NCI-H187 treated with DMSO at 0.1 percent for 48 hours (cell line): ENCODE measurements around the gene FCN2.

ENCODE experiments used
- DNase-seq: peaks from one replicate; lab custom pipeline; 2025; lab: John Stamatoyannopoulos, UW

The FCN2 gene

DNA sequence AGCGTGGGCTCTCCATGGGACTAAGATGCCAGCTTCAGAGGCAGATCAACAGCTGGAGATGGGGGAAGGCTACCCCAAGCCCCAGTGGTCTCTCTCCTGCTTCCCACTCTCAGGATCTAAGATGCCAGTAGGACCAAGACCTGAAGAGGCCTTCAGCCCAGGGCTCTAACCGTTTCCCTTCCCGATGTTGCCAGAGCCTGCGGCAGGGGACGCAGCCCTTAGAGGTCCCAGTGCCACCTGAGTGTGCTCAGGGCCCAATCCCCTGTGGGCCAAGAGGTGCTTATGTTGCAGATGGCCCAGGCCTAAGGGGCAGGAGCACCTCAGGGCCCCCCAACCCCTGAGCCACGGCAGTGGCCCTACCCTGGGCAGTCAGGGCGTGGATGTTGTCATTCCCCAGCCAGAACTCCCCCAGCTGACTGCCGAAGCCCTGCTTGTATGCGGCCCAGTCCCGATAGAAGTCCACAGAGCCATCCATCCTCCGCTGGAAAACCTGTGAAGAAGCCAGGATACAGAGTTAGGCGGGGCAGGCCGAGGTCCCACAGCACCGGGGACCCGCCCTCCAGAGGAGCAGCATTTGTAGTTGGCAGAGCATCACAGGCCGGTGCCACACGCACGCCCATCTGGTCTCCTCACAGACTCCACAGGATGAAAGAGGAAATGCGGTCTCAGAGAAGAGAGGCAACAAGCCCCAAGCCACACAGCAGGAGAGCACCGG lies 31.7 kb downstream of the FCN2 start:
- no peak for DNase-seq

DNA sequence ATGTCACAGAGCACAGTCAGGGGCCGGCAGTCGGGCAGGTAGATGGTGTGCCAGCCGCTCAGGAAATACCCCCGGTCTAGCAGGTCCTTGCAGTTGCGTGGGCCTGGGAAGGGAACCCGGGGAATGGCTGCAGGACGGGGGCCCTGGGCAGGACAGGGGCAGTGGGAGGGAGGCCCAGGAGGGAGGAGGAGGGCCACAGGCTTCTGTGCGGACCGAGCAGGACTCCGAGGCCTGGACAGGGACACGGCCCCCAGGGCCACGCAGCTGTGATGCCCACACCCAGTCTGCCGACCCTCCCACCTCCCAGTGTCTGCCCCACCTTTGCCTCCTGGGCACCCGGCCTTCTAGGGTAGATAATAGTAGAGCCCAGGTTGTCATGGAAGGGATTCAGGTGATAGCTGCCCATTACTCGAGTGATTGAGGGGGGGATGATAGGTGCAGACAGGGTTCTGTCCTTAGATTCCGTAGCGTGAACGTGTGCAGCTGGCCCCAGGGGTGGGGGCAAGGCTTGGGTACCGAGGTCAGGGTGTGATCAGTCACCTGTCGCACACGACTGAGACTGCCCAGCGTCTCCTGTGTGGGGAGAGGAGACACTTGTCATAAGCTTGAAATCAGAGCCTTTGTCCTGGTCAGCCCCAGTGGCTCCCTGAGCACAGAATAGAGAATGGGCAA lies 32.6 kb downstream of the FCN2 start:
- DNase-seq: no peak

DNA sequence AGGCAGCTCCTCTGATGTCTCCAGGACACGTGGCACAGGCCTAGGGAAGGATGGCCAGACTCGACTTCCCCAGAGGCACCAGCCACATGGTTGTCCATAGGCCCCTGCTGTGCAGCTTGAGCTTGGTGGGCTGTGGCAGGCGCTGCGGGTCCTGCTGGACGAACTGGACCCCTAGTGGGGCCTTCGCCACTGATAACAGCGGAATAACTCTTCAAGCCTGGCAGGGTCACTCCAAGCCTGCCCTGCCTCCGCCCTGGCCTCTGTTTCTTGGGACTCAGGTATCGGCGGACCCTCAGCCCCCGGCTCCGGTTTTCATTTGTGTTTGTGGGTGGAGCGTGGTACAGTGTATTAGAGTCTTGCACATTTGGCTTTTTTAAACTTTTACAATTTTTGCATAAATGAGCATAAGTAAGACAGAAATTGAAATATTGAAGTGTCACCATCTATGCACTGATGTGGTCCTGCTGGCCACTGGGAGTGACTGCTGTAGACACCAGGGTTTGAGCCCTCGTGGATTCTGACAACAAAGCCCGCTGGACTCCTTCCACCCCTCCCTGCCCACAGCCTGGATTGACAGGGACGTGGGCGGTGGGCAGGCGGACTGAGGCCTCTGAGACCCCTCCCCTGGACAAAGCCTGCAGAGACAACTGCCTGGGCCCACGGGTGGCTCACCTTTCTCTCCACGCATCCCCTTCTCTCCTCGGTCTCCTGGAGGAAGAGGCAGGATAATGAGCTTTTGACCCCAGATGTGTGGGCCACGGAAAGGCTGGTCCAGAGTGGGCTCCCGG lies 33.3 kb downstream of the FCN2 start:
- DNase-seq: no peak

DNA sequence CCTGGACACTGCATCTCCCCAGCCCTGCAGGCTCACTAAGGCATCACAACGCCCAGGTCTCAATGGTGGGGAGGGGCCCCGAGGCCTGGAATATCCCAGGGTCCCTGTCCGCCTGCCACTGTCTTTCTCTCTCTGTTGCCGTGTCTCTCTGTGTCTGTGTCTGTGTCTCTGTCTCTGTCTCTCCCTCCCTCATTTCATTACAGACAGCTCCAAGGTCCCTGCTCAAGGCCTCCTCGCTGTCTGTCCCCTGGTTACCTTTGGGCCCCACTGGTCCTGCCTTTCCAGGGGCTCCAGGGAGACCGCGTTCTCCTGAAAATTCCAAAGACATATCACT lies 33.9 kb downstream of the FCN2 start:
- DNase-seq: no peak

DNA sequence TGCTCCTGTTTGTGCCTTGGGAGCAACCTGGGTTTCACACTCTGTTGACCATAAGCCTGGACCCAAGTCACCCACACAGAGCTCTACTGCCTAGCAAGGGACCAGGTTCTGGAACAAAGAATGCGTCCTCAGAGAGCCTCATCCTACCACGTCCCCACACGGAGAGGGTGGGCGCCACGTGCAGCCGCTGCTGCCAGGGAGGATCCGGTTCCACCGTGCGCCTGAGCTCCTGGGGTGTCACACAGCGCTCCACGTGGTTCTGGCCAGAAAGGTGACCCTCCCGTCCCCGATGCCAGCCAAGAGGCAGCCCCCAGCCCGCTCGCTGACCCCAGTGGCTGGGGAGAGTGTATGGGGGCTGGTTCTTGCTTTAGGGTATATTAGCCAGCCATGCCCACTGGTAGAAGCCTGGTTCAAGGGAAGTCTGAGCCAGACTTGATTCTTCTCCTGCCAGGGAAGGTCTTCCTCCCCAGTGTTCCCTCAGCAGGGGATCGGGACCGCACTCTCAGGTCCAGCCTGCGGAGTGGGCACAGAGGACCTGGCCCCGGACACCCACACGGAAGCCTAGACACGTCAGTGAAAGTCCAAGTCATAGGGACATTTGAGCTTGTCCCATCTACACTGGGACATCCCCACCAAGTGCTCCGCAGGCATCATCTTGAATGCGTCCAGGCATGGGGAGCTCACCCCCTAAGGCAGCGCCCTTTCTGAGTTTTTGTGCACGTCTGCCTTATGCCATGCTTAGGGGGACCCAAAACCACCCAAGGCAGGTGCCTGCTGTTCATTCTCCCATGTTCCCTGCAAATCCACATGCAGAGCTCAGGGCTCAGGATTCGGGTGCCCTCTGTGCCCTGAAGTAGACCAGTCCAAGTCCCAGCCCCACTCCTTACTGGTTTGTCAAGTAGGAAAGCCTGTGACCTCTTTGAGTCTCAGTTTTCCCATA lies 34.7 kb downstream of the FCN2 start:
- no peak for DNase-seq

DNA sequence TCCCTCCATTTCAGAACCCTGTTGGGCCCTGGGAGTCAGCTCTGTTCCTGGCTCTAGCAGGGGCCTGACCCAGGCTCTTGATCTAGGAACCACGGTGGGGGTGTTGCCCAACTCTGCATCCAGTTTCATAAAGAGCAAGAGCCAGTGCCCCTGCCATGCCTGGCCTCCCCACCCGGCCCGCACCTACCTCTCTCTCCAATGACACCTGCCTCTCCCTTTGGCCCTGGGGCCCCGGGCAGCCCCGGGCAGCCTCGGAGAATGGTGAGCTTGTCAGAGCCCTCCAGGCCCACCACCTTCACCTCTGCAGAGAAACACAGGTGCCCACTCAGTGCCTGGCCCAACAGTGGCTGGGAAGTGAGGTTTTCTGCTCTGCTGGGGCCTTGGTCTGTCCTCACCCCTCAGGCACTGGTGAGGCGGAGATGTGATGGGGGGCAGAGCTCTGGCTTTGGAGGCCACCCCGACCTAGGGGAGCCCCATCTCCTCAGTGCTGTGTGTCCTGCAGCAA lies 35.6 kb downstream of the FCN2 start:
- no peak for DNase-seq

DNA sequence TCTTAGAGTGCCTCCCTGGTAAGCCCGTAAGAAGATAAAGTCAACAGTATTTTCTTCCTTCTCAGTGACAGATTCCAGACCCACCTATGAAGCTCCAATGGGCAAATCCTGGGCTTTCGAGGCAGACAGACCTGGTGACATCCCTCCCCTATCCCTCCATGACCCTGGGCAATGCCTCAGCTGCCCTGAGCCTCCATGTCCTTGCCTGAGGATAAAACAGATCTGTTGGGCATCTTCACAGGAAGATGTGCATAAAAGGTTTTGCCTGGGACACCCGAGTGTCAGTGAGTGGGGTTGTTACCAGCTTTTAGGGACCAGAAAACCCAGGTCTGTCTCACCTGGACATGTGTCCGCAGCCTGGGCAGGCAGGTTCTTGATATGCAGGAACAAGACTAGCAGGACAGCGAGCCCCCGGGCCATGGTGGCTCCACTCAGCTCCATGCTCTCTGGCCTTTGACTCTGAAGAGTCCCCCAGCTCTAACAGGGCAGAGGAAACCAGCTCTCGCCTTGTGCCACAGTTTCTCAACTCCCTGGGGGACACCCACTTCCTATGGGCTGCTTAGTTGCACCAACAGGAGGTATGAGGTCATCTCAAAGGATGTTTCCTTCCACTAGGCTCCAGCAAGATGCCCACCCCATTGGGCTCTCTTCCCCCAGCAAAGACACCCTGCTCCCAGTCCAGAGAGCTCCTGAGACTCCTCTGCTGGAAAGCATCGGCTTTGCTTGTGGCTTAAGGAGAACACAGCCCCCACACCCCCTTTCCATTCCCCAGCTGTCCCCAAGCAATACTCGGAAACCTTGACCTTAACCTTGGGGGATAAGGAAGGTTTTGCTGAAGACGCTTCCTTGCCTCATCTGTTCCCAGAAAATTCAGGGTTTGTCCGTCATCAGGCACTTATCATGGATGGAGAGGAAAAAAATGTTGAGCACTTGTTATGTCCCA lies 37.1 kb downstream of the FCN2 start, which contains the start of gene FCN1:
Gene FCN1, minus strand, starts transcription at position 482 of the 943 bp plus-strand sequence. Its CDS starts 41 bp downstream, at position 441.
- DNase-seq: no peak

DNA sequence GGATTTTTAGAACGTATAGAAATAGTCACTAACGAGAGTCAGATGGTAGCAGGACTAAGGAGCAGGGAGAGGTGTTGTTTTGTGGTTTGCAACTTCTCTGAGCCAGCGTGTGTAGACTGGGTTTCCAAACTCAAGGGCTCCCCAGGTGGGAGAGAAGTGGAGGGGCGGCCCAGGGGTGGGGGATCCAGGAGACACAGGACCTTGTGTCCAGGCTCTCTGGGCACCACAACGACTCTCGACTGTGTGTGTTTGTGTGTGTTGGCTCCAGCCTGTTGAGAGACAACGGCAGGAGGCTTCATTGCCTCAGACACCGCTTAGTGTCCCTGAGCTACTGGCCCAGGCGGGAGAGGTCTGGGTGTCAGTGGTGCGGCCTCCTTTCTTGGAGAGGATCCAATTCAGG lies 38.0 kb downstream of the FCN2 start:
- no peak for DNase-seq

DNA sequence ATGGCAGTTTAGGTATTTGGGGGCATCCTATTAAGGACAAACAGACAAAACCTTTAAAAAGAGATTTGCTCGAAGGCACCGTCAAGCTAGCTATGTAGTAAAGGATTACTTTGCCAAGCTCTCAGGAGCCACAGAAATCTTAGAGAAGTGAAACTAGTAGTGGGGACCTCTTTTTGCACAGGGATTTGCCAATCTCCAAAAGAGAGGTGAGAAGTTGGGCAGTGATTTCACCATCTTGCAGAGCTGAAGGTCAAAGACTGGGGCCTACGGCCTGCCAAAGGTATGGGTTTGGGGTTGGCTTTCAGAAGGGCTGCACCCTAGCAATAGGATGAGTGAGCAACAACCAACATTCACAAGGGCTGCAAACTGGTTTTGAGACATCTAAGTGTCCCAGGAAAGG lies 38.7 kb downstream of the FCN2 start:
- no peak for DNase-seq

DNA sequence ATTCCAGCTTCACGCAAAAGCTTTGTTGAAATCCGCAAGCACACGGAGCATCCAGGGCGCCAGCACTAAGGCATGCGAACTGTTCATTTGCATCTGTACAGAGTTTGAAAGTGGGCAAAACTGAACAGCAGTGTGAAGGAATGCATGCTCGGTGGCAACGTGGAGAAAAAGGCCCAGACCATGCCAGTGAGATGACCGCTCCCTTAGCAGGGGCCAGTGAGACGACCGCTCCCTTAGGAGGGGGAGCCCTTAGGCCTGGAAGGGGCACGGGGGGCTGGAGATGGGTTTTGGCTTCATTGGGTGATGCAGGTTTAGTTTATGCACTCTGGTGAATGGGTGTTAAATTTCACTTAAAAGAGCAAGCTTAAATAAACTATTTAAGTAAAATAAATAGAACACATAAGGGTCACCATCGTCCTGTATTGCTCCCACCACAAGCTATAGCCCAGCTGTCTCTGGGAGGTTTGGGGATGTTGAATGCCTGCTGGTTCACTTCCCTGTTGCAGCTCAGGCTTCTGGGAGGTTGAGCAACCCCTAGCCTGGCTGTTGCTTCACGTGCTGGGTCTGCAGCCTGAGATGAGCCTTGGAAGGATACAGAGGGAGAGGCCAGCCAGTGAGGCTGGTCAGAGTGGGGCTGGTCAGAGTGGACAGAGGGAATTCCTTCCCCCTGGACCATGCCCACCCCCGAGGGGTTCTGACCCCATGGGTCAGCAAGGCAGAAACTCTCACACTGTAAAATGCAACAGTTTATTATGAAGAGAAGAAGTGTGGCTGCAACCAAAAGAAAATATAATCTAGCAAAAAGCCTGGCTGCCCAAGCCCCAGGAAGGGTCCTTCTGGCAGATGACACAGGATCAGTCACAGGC lies 41.7 kb downstream of the FCN2 start:
- DNase-seq: no peak

DNA sequence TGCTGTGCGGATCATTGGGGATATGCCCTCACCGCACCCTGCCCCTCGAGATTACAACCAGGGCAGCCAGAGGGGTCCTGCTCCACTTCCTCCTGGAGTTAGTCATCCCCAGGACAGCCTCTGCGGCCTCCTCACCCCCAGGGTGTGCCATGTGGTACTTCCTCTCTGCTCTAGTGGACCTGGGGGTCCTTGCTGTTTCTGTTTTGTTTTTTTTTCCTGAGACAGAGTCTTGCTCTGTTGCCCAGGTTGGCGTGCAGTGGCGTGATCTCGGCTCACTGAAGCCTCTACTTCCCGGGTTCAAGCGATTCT lies 42.3 kb downstream of the FCN2 start:
- DNase-seq: no peak

DNA sequence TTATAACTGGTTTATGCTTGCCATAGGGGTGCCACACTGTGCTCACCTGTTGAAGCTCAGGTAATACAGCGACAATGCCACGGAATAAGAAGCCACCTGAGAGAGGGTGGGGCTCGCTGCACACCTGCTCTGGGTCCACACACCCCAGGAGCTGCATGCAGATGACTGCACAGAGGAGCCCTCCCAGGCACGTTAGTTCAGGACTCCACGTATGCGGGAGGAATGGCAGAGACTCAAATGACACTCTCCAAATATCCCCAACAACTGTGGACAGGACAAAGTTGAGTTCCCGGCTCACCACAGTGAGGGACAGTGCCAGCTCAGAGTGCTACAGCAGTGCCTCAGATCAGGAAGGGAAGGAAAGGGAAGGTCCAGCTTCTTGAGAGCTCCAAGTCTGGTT lies 42.9 kb downstream of the FCN2 start:
- no peak for DNase-seq

DNA sequence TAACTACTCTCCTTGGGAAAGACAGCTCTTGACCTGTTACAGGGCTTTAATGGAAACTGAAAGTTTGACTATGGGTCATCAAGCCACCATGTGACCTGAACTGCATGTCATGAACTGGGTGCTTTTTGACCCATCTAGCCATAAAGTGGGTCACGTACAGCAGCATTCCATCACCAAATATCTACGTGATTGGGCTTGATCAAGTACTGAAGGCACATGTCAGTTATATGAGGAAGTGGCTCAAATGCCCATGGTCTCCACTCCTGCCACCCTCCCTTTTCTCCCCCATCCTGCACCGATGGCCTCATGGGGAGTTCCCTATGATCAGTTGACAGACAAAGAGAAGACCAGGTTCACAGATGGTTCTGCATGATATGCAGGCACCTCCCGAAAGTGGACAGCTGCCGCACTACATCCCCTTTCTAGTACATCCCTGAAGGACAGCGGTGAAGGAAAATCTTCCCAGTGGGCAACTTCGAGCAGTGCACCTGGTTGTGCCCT lies 44.5 kb downstream of the FCN2 start:
- no peak for DNase-seq

DNA sequence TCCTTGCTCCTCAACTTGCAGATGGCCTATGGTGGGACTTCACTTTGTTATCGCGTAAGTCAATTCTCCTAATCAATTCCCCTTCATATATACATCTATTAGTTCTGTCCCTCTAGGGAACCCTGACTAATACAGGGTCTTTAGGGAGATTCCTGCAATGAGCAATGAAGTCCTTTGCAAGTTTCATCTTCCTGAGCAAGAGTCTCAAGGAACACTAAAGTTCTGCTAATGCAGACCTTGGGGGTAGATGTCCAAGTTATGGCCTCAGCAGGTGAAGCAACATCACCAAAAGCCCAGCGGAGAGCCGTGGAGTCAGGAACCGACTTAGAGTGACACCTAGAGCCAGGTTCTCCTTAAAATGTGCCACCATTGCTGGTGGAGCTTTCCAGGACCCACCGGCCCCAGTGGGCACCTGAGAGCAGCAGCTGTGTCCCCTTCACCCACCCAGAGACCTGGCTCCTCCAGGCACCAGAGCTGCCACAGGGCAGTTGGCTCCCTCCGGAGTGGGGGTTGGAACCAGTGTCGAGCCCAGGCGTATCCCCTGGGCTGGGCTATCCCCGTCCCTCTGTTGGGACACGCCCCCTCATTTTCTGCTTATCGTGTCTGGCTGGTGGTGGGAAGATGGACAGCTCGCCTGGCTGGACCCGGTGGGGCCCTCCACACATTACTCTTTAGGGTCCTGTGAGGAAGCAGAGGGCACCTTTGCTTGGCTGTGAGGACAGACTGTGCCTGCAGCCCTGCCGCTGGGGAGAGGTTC lies 48.0 kb downstream of the FCN2 start:
- DNase-seq: no peak

DNA sequence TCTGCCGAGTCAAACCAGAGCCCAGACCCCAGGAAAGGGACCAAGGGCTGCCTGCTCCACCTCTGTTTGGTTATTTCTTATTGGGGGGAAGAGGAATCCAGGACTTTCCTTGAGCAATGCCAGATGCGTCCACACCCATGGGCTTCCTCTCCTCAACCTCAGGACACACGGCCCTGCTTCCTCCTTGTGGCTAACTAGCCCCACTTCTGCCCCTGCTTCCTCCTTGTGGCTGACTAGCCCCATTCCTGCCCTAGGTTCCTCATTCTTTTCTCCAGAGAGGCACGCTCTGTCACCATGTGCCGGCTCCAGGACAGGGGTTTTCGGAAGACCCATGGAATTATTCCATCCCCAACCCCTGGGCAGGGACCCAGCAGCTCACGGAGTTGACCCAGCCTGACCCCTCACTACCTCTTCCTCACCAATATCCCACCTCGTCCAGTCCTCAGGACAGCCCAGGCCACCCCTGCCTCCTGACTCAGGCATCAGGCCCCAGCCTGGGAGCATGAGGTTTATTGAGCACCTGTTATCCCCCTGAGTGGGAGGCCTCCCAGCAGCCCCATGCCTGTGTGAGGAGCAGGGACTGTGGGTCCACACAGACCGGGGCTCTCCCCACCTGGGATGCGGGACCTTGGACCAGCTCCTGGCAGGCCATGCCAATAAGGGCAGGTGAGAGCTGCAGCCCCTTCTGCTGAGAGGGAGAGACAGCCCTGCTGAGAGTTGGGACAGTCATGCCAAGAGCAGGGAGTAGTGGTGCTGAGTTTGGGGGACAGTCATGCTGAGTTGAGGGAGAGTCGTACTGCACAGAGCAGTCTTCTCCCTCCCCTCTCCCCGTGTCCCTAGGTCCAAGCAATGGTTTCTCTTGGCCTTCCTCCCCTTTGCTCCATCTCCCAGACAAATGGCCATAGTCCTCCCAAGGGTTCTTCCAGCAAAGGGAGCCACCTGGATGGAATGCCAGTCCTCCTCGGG lies 48.9 kb downstream of the FCN2 start:
- DNase-seq: no peak

DNA sequence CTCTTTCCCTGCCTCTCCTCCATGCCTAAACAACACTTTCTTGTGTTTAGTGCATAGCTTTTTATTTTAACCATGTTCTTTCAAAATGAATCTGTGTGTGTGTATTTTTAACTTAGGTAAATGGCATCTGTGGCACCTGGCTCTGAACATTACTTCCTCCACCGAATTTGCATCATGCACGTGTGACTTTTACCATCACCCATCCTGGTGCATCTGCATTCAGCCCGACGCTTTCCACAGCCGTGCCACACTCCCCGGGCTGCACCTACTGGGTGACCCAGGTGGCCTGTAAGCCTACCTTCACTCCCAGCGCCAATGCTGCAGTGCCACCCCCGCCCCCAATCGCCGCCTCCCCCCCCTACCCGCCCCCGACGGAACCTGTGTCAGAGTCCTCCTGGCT lies 49.8 kb downstream of the FCN2 start:
- no peak for DNase-seq

DNA sequence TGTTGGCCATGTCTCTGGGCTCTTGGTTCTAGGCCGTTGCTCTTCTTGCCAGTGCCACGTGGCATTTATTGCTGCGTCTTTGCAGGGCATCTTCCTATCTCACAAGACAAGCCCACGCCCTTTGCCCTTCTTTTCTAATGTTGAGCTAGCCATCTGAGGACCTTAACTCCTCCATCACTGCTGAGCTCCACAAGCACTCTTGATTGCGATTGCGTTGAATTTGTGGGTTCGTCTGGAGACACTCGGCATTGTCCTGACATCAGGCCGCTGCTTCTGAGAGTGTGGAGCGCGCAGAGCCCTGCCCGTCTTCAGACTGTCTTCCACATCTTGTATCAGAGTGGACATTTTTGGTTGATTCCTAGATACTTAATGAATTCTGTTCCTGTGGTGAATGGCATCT lies 51.6 kb downstream of the FCN2 start:
- DNase-seq: no peak

DNA sequence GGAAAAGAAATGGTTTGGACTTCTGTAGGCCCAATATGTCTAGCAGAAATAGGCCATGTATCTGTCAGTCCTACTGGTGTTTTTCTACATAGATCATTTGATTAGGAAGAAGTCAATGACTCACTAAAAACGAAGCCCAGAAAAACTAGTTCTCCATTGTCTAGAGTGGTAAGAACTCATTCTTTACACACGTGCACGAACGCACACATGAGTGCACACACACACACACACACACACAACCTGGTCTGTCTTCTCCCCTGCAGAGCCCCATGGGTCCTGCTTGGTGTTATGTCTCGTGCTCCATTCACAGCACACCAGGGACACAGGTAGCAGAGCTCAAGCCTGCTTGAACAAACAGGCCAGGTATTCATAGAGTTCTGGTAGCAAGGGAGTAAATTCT lies 52.0 kb downstream of the FCN2 start:
- DNase-seq: no peak
